Bronchus fibroblast of lung (primary cell): Measurements from ENCODE around the gene NRAS. TPM values are rescaled to one million over a fixed set of nuclear protein-coding genes. Genes with fewer than 3 reads are reported as not detected.

Experiments used
- total RNA-seq: library from RNA; depleted of rRNA; stranded (reverse); fragments of >200 nt; gene quantifications from 2 replicates; pipeline ENCODE4 v1.2.3, GENCODE V29; 2015

Gene NRAS
- total RNA-seq = 57.1 and 71.3 TPM in 2 replicates

DNA sequence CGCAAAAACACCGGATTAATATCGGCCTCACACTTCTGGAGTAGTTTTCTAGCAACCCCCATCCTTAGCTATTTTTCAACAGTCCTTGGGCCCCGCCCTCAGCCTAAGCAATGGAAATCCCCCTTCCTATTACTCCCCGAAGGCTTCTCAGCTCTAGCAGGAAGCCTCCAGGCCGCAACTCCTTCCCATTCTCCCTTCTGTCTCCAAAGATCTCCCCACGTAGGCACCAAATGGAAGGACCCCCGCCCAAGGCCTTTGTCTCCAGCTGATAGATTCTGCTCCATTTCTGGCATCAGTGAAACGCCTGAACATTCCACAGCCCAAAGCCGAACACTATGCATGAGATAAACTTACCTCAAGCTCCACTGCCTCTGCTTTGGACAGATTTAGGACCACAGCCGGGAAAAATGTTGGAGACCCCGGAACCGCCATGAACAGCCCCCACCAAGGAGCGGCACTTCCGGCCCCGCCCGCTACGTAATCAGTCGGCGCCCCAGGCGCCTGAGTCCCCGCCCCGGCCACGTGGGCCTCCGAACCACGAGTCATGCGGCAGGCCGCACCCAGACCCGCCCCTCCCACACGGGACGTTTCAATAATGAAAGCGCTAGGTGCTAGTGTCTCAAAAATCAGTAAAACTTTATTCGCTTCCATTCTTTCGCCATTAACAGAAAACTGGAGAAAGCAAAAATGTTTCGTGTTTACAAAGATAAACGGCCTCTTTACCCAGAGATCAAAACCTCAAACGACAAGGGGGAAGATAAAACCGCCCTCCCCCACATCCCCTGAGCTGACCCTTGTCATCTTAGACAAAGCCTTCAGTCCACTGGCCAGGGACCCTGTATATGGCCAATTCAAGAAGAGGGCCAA, at the start of gene NRAS:
Gene NRAS, minus strand, starts transcription at position 468 of the 867 bp plus-strand sequence. CDS start 611 bp downstream, outside the sequence.

GRCh38 chr1:114757455-114758255, 41.1 kb upstream of the NRAS start, which contains the start of gene CSDE1:
CSDE1 (minus strand) TSS chr1:114757984; CDS start chr1:114739890, 18,094 bp downstream.

GRCh38 chr1:114695430-114696058, 21.0 kb downstream of the NRAS start, which contains the start of gene AMPD1:
AMPD1 (minus strand) TSS chr1:114695546; CDS start chr1:114695471, 75 bp downstream.

GRCh38 chr1:114669562-114670082, 46.9 kb downstream of the NRAS start, which contains the start of gene DENND2C:
DENND2C (minus strand) TSS chr1:114670049; CDS start chr1:114625984, 44,065 bp downstream.

Other genes with a start within 250 kb of the NRAS start
- 8.6 and 11.1 TPM in 2 replicates for gene TRIM33, start 205.6 kb downstream of the NRAS start, total RNA-seq
- 37.2 and 39.7 TPM in 2 replicates for gene BCAS2, start 135.2 kb downstream of the NRAS start, total RNA-seq
- gene DENND2C, start 46.7 kb downstream of the NRAS start, total RNA-seq = 0.84 and 0.89 TPM in 2 replicates
- not detected in 2 replicates for gene AMPD1, start 21.2 kb downstream of the NRAS start, total RNA-seq
- gene CSDE1, start 41.2 kb upstream of the NRAS start, total RNA-seq = 404 and 540 TPM in 2 replicates
- 37.2 and 65.9 TPM in 2 replicates for gene SIKE1, start 63.9 kb upstream of the NRAS start, total RNA-seq
- not detected in 2 replicates for gene SYCP1, start 138.1 kb upstream of the NRAS start, total RNA-seq